GM21825 (cell line): ENCODE results near the gene PBX2.

ENCODE experiments used
- ATAC-seq: cut with Tn5 transposase; IDR thresholded peaks from one replicate; pipeline ENCODE4 v1.9.1; 2021; ENCODE audit warnings: mild to moderate bottlenecking, moderate library complexity; ENCODE audit not compliant: unreplicated experiment

PBX2 gene

GRCh38 chr6:32175322-32175710, 14.7 kb downstream of the PBX2 start:
- ATAC-seq: no peak

- ATAC-seq: no peak
These were observed 15.6 kb downstream of the PBX2 start for GRCh38 chr6:32174416-32174815.

- ATAC-seq: no peak
These were observed 16.8 kb downstream of the PBX2 start for GRCh38 chr6:32173051-32173727.

GRCh38 chr6:32171234-32171633, 18.8 kb downstream of the PBX2 start:
- no peak for ATAC-seq

- ATAC-seq: no peak
These were observed 19.7 kb downstream of the PBX2 start for GRCh38 chr6:32170294-32170693.

GRCh38 chr6:32168807-32169591, 21.0 kb downstream of the PBX2 start:
- ATAC-seq: no peak

GRCh38 chr6:32168350-32168749, 21.7 kb downstream of the PBX2 start:
- ATAC-seq: no peak

GRCh38 chr6:32167761-32168262, 22.2 kb downstream of the PBX2 start:
- no peak for ATAC-seq

GRCh38 chr6:32167154-32167760, 22.7 kb downstream of the PBX2 start:
- no peak for ATAC-seq

- ATAC-seq: no peak
These were observed 23.5 kb downstream of the PBX2 start for GRCh38 chr6:32166411-32167061.

- no peak for ATAC-seq
These were observed 25.7 kb downstream of the PBX2 start, which contains the start of gene EGFL8 for GRCh38 chr6:32164295-32164694. Gene EGFL8, plus strand, starts transcription at chr6:32164595. Its CDS starts 1,571 bp downstream, at chr6:32166166.

GRCh38 chr6:32163559-32164258, 26.3 kb downstream of the PBX2 start:
- ATAC-seq: no peak

GRCh38 chr6:32158052-32158451, 31.9 kb downstream of the PBX2 start:
- ATAC-seq: no peak

- no peak for ATAC-seq
These were observed 33.1 kb downstream of the PBX2 start for GRCh38 chr6:32156891-32157290.

GRCh38 chr6:32154514-32155161, 35.4 kb downstream of the PBX2 start:
- ATAC-seq: no peak

GRCh38 chr6:32153564-32154513, 36.2 kb downstream of the PBX2 start, which contains the start of gene PPT2:
Gene PPT2, plus strand, starts transcription at chr6:32154141. Its CDS starts 454 bp downstream, at chr6:32154595.
- peak; percentile 45 for ATAC-seq

- no peak for ATAC-seq
These were observed 37.0 kb downstream of the PBX2 start for GRCh38 chr6:32152769-32153563.
